ENCODE measurements around the gene INTS7.
"Not testable (repeated sequence)": the region's sequence is repeated elsewhere in the genome, so short reads cannot be mapped to it uniquely, and the experiment has no call there.

The INTS7 gene

GRCh38 chr1:212030936-212031528 lies 4.3 kb downstream of the INTS7 start:
- POLR2A ChIA-PET = no interaction called here

GRCh38 chr1:212027727-212028126 lies 7.6 kb downstream of the INTS7 start:
- CTCF ChIA-PET = interaction anchor here (1.6 to 3.4 kb wide), 6 partner anchors 12 to 428 kb away, joined by 4 to 17 read pairs (median 6); no protein-coding TSS in a partner anchor
- POLR2A ChIA-PET = not testable (repeated sequence)

More at GRCh38 chr1:212030936-212031528, 4.3 kb downstream of the INTS7 start:
- no peak for TF ChIP-seq CTCF (IDR thresholded peaks at IDR 0.05; ENCODE audit: control extremely low read depth, extremely low read depth, low read depth, missing control alignments)
- DNase-seq (ENCODE audit: extremely low spot score) = no peak
- CTCF ChIA-PET = interaction anchor here (0.9 to 6.5 kb wide), 4 partner anchors 16 to 350 kb away, joined by 4 to 77 read pairs (median 34); no protein-coding TSS in a partner anchor

GRCh38 chr1:212024469-212025149 lies 10.7 kb downstream of the INTS7 start:
- CTCF ChIA-PET = interaction anchor here (1.1 to 9.1 kb wide), 2 partner anchors 11 to 15 kb away, joined by 4 to 69 read pairs; partner anchors contain the start of genes DTL and INTS7

More at GRCh38 chr1:212027727-212028126, 7.6 kb downstream of the INTS7 start:
- not testable (repeated sequence) for DNase-seq (ENCODE audit: extremely low spot score)

GRCh38 chr1:212022908-212023307 lies 12.4 kb downstream of the INTS7 start:
- CTCF ChIA-PET = interaction anchor here (1.3 to 9.1 kb wide), 4 partner anchors 10 to 13 kb away, joined by 4 to 69 read pairs (median 6); partner anchors contain the start of genes DTL and INTS7
- DNase-seq (ENCODE audit: extremely low spot score); POLR2A ChIA-PET: not testable (repeated sequence)

More at GRCh38 chr1:212024469-212025149, 10.7 kb downstream of the INTS7 start:
- DNase-seq (ENCODE audit: extremely low spot score) = no peak
- POLR2A ChIA-PET = no interaction called here
- no peak for TF ChIP-seq CTCF (IDR thresholded peaks at IDR 0.05; ENCODE audit: control extremely low read depth, extremely low read depth, low read depth, missing control alignments)

- no peak for TF ChIP-seq CTCF (IDR thresholded peaks at IDR 0.05; ENCODE audit: control extremely low read depth, extremely low read depth, low read depth, missing control alignments)
- ChIA-PET POLR2A (no interaction called here), CTCF (interaction anchor here (1.3 to 9.1 kb wide), 5 partner anchors 9 to 434 kb away, joined by 3 to 69 read pairs (median 5); partner anchors contain the start of genes DTL and INTS7)
- no peak for DNase-seq (ENCODE audit: extremely low spot score)
Observed at GRCh38 chr1:212021563-212021962, 13.8 kb downstream of the INTS7 start.

GRCh38 chr1:212020975-212021374 lies 14.4 kb downstream of the INTS7 start:
- POLR2A ChIA-PET = no interaction called here
- CTCF ChIA-PET = interaction anchor here (1.3 to 9.1 kb wide), 4 partner anchors 8 to 435 kb away, joined by 3 to 69 read pairs (median 5); partner anchors contain the start of genes DTL and INTS7
- no peak for DNase-seq (ENCODE audit: extremely low spot score)
- TF ChIP-seq CTCF (IDR thresholded peaks at IDR 0.05; ENCODE audit: control extremely low read depth, extremely low read depth, low read depth, missing control alignments) = no peak

DNA sequence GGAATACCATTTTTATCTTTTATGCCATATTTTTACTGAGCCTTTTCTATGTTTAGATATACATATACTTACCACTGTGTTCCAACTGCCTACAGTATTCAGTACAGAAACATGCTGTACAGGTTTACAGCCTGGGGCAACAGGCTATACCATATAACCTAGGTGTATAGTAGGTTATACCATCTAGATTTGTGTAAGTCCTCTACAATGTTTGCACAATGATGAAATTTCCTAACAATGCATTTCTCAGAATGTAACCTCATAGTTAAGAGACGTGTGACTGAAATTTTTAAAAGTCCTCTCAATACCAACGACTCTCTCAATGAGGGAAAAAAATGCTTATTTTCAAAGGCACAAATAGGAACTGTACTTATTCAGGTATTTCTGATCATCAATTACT lies 21.7 kb downstream of the INTS7 start:
- DNase-seq (ENCODE audit: extremely low spot score) = no peak
- ChIA-PET POLR2A (no interaction called here), CTCF (interaction anchor here (0.7 to 4.2 kb wide), 16 partner anchors 7 to 443 kb away, joined by 3 to 40 read pairs (median 4); partner anchors contain the start of genes DTL and INTS7)
- no peak for TF ChIP-seq CTCF (IDR thresholded peaks at IDR 0.05; ENCODE audit: control extremely low read depth, extremely low read depth, low read depth, missing control alignments)

All from GM10248 (cell line).